ENCODE data around the gene RBM33.

- TF ChIP-seq RAD21 (IDR thresholded peaks at IDR 0.05; ENCODE audit: low read depth) (no peak), TEAD4 (IDR thresholded peaks at IDR 0.05) (no peak), ZBTB7A (IDR thresholded peaks at IDR 0.05; ENCODE audit: low read depth) (no peak), CEBPB (IDR thresholded peaks at IDR 0.05) (no peak), TCF12 (IDR thresholded peaks at IDR 0.05; ENCODE audit: low read depth) (no peak), TAF1 (IDR thresholded peaks at IDR 0.05; ENCODE audit: low read depth) (no peak), CREB1 (IDR thresholded peaks at IDR 0.05; ENCODE audit: low read depth) (no peak), YY1 (IDR thresholded peaks at IDR 0.05; ENCODE audit: low read depth) (no peak)
Measured at GRCh38 chr7:155685791-155686160, 41.3 kb downstream of the RBM33 start.
